HEK293 (cell line): ENCODE results near the gene RNF187.

Experiments used
- FEZF1 ChIP-seq: fragments of 450-650 bp; formaldehyde crosslinking; IDR thresholded peaks from 2 replicates; pipeline ENCODE4 v1.5.1; 2016; ENCODE audit warnings: missing biosample characterization, missing genetic modification characterization
- GLIS1 ChIP-seq: fragments of 450-650 bp; formaldehyde crosslinking; IDR thresholded peaks from 2 replicates; pipeline ENCODE4 v1.5.1; 2016; ENCODE audit warnings: missing biosample characterization, missing genetic modification characterization
- HOXA7 ChIP-seq: sonication (generic); formaldehyde crosslinking; IDR thresholded peaks from 2 replicates; pipeline ENCODE4 v1.8.1; 2022; ENCODE audit warnings: missing genetic modification reagents, borderline replicate concordance
- IKZF3 ChIP-seq: fragments of 450-650 bp; IDR thresholded peaks from 2 replicates; pipeline ENCODE4 v1.5.0; 2018; ENCODE audit warnings: missing biosample characterization, mild to moderate bottlenecking, missing genetic modification characterization, moderate library complexity
- KLF17 ChIP-seq: fragments of 450-650 bp; formaldehyde crosslinking; IDR thresholded peaks from 2 replicates; pipeline ENCODE4 v1.5.1; 2016; ENCODE audit warnings: missing biosample characterization, missing genetic modification characterization
- KLF7 ChIP-seq: fragments of 450-650 bp; formaldehyde crosslinking; IDR thresholded peaks from 2 replicates; pipeline ENCODE4 v1.5.1; 2016; ENCODE audit warnings: missing biosample characterization, missing genetic modification characterization, borderline replicate concordance
- SP2 ChIP-seq: fragments of 450-650 bp; formaldehyde crosslinking; IDR thresholded peaks from 2 replicates; pipeline ENCODE4 v1.5.1; 2016; ENCODE audit warnings: missing biosample characterization, missing genetic modification characterization
- ZBTB1 ChIP-seq: fragments of 450-650 bp; formaldehyde crosslinking; IDR thresholded peaks from 2 replicates; pipeline ENCODE4 v1.5.1; 2016; ENCODE audit warnings: missing biosample characterization, missing genetic modification characterization
- ZBTB48 ChIP-seq: fragments of 450-650 bp; formaldehyde crosslinking; IDR thresholded peaks from 2 replicates; pipeline ENCODE4 v1.5.1; 2016; ENCODE audit warnings: missing biosample characterization, missing genetic modification characterization
- ZNF112 ChIP-seq: fragments of 450-650 bp; formaldehyde crosslinking; IDR thresholded peaks from 2 replicates; pipeline ENCODE4 v1.5.0; 2017; ENCODE audit warnings: missing biosample characterization, missing genetic modification characterization
- ZNF114 ChIP-seq: fragments of 450-650 bp; formaldehyde crosslinking; IDR thresholded peaks from 2 replicates; pipeline ENCODE4 v1.5.0; 2017; ENCODE audit warnings: missing biosample characterization, missing genetic modification characterization
- ZNF132 ChIP-seq: fragments of 450-650 bp; formaldehyde crosslinking; IDR thresholded peaks from 2 replicates; pipeline ENCODE4 v1.5.1; 2017; ENCODE audit warnings: missing biosample characterization, missing genetic modification characterization, borderline replicate concordance
- ZNF16 ChIP-seq: fragments of 450-650 bp; formaldehyde crosslinking; IDR thresholded peaks from 2 replicates; pipeline ENCODE4 v1.5.1; 2016; ENCODE audit warnings: low read depth, missing biosample characterization, missing genetic modification characterization
- ZNF221 ChIP-seq: fragments of 450-650 bp; formaldehyde crosslinking; IDR thresholded peaks from 2 replicates; pipeline ENCODE4 v1.5.1; 2017; ENCODE audit warnings: missing biosample characterization, missing genetic modification characterization, borderline replicate concordance
- ZNF292 ChIP-seq: fragments of 450-650 bp; formaldehyde crosslinking; IDR thresholded peaks from 2 replicates; pipeline ENCODE4 v1.5.1; 2016; ENCODE audit warnings: low read depth, missing biosample characterization, missing genetic modification characterization, borderline replicate concordance
- ZNF302 ChIP-seq: fragments of 450-650 bp; formaldehyde crosslinking; IDR thresholded peaks from 2 replicates; pipeline ENCODE4 v1.5.1; 2016; ENCODE audit warnings: missing biosample characterization, missing genetic modification characterization, low read depth
- ZNF394 ChIP-seq: fragments of 450-650 bp; formaldehyde crosslinking; IDR thresholded peaks from 2 replicates; pipeline ENCODE4 v1.5.1; 2016; ENCODE audit warnings: missing biosample characterization, missing genetic modification characterization, mild to moderate bottlenecking, moderate library complexity, borderline replicate concordance
- ZNF518A ChIP-seq: fragments of 450-650 bp; formaldehyde crosslinking; conservative IDR thresholded peaks from 2 replicates; pipeline ENCODE4 v1.5.1; 2016; ENCODE audit warnings: low read depth, missing biosample characterization, missing genetic modification characterization
- ZNF521 ChIP-seq: fragments of 450-650 bp; formaldehyde crosslinking; IDR thresholded peaks from 2 replicates; pipeline ENCODE4 v1.5.1; 2017; ENCODE audit warnings: missing biosample characterization, mild to moderate bottlenecking, missing genetic modification characterization
- ZNF544 ChIP-seq: fragments of 450-650 bp; formaldehyde crosslinking; IDR thresholded peaks from 2 replicates; pipeline ENCODE4 v1.5.0; 2017; ENCODE audit warnings: missing biosample characterization, missing genetic modification characterization
- ZNF571 ChIP-seq: fragments of 450-650 bp; formaldehyde crosslinking; IDR thresholded peaks from 2 replicates; pipeline ENCODE4 v1.5.0; 2017; ENCODE audit warnings: missing biosample characterization, missing genetic modification characterization
- ZNF580 ChIP-seq: fragments of 450-650 bp; formaldehyde crosslinking; IDR thresholded peaks from 2 replicates; pipeline ENCODE4 v1.5.1; 2016; ENCODE audit warnings: missing biosample characterization, missing genetic modification characterization
- ZNF623 ChIP-seq: fragments of 450-650 bp; formaldehyde crosslinking; IDR thresholded peaks from 2 replicates; pipeline ENCODE4 v1.5.1; 2016; ENCODE audit warnings: missing biosample characterization, missing genetic modification characterization
- ZNF664 ChIP-seq: fragments of 450-650 bp; formaldehyde crosslinking; IDR thresholded peaks from 2 replicates; pipeline ENCODE4 v1.5.1; 2016; ENCODE audit warnings: missing biosample characterization, missing genetic modification characterization
- ZNF677 ChIP-seq: fragments of 450-650 bp; IDR thresholded peaks from 2 replicates; pipeline ENCODE4 v1.5.0; 2018; ENCODE audit warnings: missing biosample characterization, mild to moderate bottlenecking, missing genetic modification characterization, moderate library complexity
- ZNF777 ChIP-seq: fragments of 450-650 bp; formaldehyde crosslinking; IDR thresholded peaks from 2 replicates; pipeline ENCODE4 v1.5.1; 2017; ENCODE audit warnings: missing biosample characterization, missing genetic modification characterization, borderline replicate concordance
- ZNF843 ChIP-seq: fragments of 450-650 bp; formaldehyde crosslinking; IDR thresholded peaks from 2 replicates; pipeline ENCODE4 v1.5.1; 2016; ENCODE audit warnings: missing biosample characterization, missing genetic modification characterization
- TF ChIP-seq, protein P1 (sequence below): fragments of 450-650 bp; formaldehyde crosslinking; IDR thresholded peaks from 2 replicates; pipeline ENCODE4 v1.5.1; 2016; ENCODE audit warnings: missing biosample characterization, missing genetic modification characterization, low read depth
- TF ChIP-seq, protein P2 (sequence below): IDR thresholded peaks from 2 replicates; pipeline ENCODE4 v1.6.1; 2011; ENCODE audit warnings: mild to moderate bottlenecking, low read depth, low read length, borderline replicate concordance
- TF ChIP-seq, protein P3 (sequence below): fragments of 450-650 bp; formaldehyde crosslinking; IDR thresholded peaks from 2 replicates; pipeline ENCODE4 v1.5.1; 2016; ENCODE audit warnings: missing biosample characterization, missing genetic modification characterization

The RNF187 gene

DNA sequence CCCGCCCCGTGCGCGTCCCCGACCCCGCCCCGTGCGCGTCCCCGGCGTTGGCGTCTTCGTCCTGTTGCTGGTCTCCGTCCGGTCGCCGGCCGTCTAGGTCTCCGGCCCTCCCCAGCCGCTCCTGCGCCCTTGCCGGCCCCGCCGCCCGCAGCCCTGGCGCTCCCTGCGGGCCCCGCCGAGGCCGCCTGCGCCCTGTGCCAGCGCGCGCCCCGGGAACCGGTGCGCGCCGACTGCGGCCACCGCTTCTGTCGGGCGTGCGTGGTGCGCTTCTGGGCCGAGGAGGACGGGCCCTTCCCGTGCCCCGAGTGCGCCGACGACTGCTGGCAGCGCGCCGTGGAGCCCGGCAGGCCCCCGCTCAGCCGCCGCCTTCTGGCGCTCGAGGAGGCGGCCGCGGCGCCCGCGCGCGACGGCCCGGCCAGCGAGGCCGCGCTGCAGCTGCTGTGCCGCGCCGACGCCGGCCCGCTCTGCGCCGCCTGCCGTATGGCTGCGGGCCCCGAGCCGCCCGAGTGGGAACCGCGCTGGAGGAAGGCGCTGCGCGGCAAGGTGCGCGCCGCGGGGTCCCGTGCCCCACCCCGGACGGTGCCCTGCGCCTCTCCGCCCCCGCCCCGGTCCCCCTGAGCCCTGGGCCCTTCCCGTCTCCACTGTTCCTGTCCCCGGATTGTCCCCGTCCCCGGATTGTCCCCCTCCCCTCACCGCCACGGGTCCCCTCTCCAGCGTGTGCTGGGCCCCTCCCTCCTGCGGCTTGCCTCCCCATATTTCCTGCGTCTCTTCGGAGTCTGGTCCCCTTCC lies at the start of gene RNF187 (continued):
- TF ChIP-seq SP2 (peak; percentile 48), ZNF394 (tag by site-specific recombination) (no peak), FEZF1 (tag by site-specific recombination) (no peak), ZNF132 (tag by site-specific recombination) (no peak), ZNF544 (tag by site-specific recombination) (no peak), ZNF16 (no peak), ZNF518A (no peak), ZNF292 (tag by site-specific recombination) (no peak), IKZF3 (tag by site-specific recombination) (no peak), ZBTB48 (tag by site-specific recombination) (peak; percentile 78), HOXA7 (CRISPR knock-in tag) (no peak), ZNF664 (tag by site-specific recombination) (no peak), ZNF112 (tag by site-specific recombination) (no peak), ZBTB1 (tag by site-specific recombination) (no peak), ZNF114 (tag by site-specific recombination) (no peak), ZNF843 (tag by site-specific recombination) (no peak), ZNF623 (tag by site-specific recombination) (no peak), ZNF521 (tag by site-specific recombination) (no peak), KLF7 (tag by site-specific recombination) (no peak), ZNF221 (tag by site-specific recombination) (no peak), ZNF677 (no peak), ZNF571 (tag by site-specific recombination) (no peak), ZNF777 (tag by site-specific recombination) (no peak), KLF17 (peak; percentile 16; the same call in 1 of the 2 replicates), ZNF302 (tag by site-specific recombination) (no peak), ZNF580 (tag by site-specific recombination) (no peak), GLIS1 (tag by site-specific recombination) (peak; percentile 68; the same call in 1 of the 2 replicates)
- TF ChIP-seq, protein P1, sequence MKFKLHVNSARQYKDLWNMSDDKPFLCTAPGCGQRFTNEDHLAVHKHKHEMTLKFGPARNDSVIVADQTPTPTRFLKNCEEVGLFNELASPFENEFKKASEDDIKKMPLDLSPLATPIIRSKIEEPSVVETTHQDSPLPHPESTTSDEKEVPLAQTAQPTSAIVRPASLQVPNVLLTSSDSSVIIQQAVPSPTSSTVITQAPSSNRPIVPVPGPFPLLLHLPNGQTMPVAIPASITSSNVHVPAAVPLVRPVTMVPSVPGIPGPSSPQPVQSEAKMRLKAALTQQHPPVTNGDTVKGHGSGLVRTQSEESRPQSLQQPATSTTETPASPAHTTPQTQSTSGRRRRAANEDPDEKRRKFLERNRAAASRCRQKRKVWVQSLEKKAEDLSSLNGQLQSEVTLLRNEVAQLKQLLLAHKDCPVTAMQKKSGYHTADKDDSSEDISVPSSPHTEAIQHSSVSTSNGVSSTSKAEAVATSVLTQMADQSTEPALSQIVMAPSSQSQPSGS (tag by site-specific recombination), result no peak
- TF ChIP-seq, protein P2, sequence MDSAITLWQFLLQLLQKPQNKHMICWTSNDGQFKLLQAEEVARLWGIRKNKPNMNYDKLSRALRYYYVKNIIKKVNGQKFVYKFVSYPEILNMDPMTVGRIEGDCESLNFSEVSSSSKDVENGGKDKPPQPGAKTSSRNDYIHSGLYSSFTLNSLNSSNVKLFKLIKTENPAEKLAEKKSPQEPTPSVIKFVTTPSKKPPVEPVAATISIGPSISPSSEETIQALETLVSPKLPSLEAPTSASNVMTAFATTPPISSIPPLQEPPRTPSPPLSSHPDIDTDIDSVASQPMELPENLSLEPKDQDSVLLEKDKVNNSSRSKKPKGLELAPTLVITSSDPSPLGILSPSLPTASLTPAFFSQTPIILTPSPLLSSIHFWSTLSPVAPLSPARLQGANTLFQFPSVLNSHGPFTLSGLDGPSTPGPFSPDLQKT, result no peak
- TF ChIP-seq, protein P3, sequence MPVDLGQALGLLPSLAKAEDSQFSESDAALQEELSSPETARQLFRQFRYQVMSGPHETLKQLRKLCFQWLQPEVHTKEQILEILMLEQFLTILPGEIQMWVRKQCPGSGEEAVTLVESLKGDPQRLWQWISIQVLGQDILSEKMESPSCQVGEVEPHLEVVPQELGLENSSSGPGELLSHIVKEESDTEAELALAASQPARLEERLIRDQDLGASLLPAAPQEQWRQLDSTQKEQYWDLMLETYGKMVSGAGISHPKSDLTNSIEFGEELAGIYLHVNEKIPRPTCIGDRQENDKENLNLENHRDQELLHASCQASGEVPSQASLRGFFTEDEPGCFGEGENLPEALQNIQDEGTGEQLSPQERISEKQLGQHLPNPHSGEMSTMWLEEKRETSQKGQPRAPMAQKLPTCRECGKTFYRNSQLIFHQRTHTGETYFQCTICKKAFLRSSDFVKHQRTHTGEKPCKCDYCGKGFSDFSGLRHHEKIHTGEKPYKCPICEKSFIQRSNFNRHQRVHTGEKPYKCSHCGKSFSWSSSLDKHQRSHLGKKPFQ, result no peak
